Neural cell (in vitro differentiated cells): ENCODE measurements around the gene LINC00632. TPM values are rescaled to one million over a fixed set of nuclear protein-coding genes. Genes with fewer than 3 reads are reported as not detected.
A peak's percentile ranks its signal among the peaks of the same experiment; 100 is the strongest.

ENCODE experiments used
- H2AFZ ChIP-seq: fragments of 200-600, 300-800 bp; sonication (generic), shearing (Covaris generic); 2 replicates; pipeline ENCODE4 v1.6.0; 2014; ENCODE audit warnings: low read depth, mild to moderate bottlenecking, antibody characterized with exemption, low read length, moderate library complexity
- H3F3A ChIP-seq: fragments of 200-600 bp; shearing (Covaris generic); 2 replicates; pipeline ENCODE4 v1.6.1; 2016; ENCODE audit warnings: mild to moderate bottlenecking, moderate library complexity, mixed read lengths, antibody characterized with exemption, low read length; ENCODE audit not compliant: insufficient read depth, poor library complexity, severe bottlenecking
- H3K27ac ChIP-seq: fragments of 200-600, 300-800 bp; sonication (generic), shearing (Covaris generic); 2 replicates; pipeline ENCODE4 v1.5.1; 2014; ENCODE audit warnings: mild to moderate bottlenecking, low read length, moderate library complexity
- H3K27me3 ChIP-seq: fragments of 300-800, 200-600 bp; sonication (generic), shearing (Covaris generic); 2 replicates; pipeline ENCODE4 v1.6.0; 2014; ENCODE audit warnings: mild to moderate bottlenecking, low read depth, low read length, moderate library complexity; ENCODE audit not compliant: insufficient read depth
- H3K36me3 ChIP-seq: fragments of 300-800, 200-600 bp; sonication (generic), shearing (Covaris generic); 2 replicates; pipeline ENCODE4 v1.5.1; 2014; ENCODE audit warnings: mild to moderate bottlenecking, antibody characterized with exemption, low read length, moderate library complexity; ENCODE audit not compliant: insufficient read depth
- H3K4me2 ChIP-seq: fragments of 300-800, 200-600 bp; sonication (generic), shearing (Covaris generic); 2 replicates; pipeline ENCODE4 v1.6.0; 2014; ENCODE audit warnings: mild to moderate bottlenecking, low read length
- H3K4me3 ChIP-seq: fragments of 300-800, 200-600 bp; sonication (generic), shearing (Covaris generic); 2 replicates; pipeline ENCODE4 v1.5.1; 2014; ENCODE audit warnings: mild to moderate bottlenecking, low read length, moderate library complexity
- H3K79me2 ChIP-seq: fragments of 200-600 bp; shearing (Covaris generic); replicated peaks from 2 replicates; pipeline ENCODE4 v1.6.0; 2014; ENCODE audit warnings: mild to moderate bottlenecking, low read length, moderate library complexity; ENCODE audit not compliant: insufficient read depth
- H3K9ac ChIP-seq: fragments of 300-800, 200-600 bp; sonication (generic), shearing (Covaris generic); 2 replicates; pipeline ENCODE4 v1.6.1; 2016; ENCODE audit warnings: mild to moderate bottlenecking, low read length, mixed read lengths
- H3K9me2 ChIP-seq: fragments of 200-600 bp; shearing (Covaris generic); 2 replicates; pipeline ENCODE4 v1.6.1; 2016; ENCODE audit warnings: mild to moderate bottlenecking, low read length, mixed read lengths; ENCODE audit not compliant: insufficient read depth
- H3K9me3 ChIP-seq: fragments of 200-600, 300-800 bp; sonication (generic), shearing (Covaris generic); 2 replicates; pipeline ENCODE4 v1.6.1; 2016; ENCODE audit warnings: mild to moderate bottlenecking, mixed run types, low read length, moderate library complexity, mixed read lengths
- H4K20me1 ChIP-seq: fragments of 200-600 bp; shearing (Covaris generic); 2 replicates; pipeline ENCODE4 v1.6.1; 2016; ENCODE audit warnings: mild to moderate bottlenecking, mixed run types; ENCODE audit not compliant: insufficient read depth
- EZH2 ChIP-seq: fragments of 200-600, 300-800 bp; shearing (Covaris generic), sonication (generic); IDR thresholded peaks from 2 replicates; pipeline ENCODE4 v1.6.1; 2014; ENCODE audit warnings: antibody characterized with exemption, low read length, borderline replicate concordance, mild to moderate bottlenecking; ENCODE audit not compliant: insufficient read depth, poor library complexity, severe bottlenecking
- RAD21 ChIP-seq: fragments of 450-650 bp; conservative IDR thresholded peaks from 2 replicates; pipeline ENCODE4 v1.6.1; 2014; ENCODE audit warnings: antibody characterized with exemption, mild to moderate bottlenecking, moderate library complexity
- SMC3 ChIP-seq: fragments of 450-650 bp; conservative IDR thresholded peaks from 2 replicates; pipeline ENCODE4 v1.6.1; 2014; ENCODE audit warnings: antibody characterized with exemption, mild to moderate bottlenecking, moderate library complexity; ENCODE audit not compliant: poor library complexity
- TAF1 ChIP-seq: IDR thresholded peaks from 2 replicates; pipeline ENCODE4 v1.6.1; 2012; ENCODE audit warnings: low read depth
- polyA plus RNA-seq: library from polyadenylated mRNA; depleted of rRNA; stranded (reverse); fragments of >200 nt; gene quantifications from 2 replicates; pipeline ENCODE4 v1.2.3, GENCODE V29; 2014
- TF ChIP-seq, protein P1 (sequence below): fragments of 450-650 bp; IDR thresholded peaks from 2 replicates; pipeline ENCODE4 v1.5.1; 2014; ENCODE audit warnings: antibody characterized with exemption, mild to moderate bottlenecking, moderate library complexity; ENCODE audit not compliant: poor library complexity, severe bottlenecking
- TF ChIP-seq, protein P2 (sequence below): IDR thresholded peaks from 2 replicates; pipeline ENCODE4 v1.6.1; 2012; ENCODE audit warnings: borderline replicate concordance

Gene LINC00632
- polyA plus RNA-seq, 1 donor from 2014 or later: 13.8 TPM

DNA sequence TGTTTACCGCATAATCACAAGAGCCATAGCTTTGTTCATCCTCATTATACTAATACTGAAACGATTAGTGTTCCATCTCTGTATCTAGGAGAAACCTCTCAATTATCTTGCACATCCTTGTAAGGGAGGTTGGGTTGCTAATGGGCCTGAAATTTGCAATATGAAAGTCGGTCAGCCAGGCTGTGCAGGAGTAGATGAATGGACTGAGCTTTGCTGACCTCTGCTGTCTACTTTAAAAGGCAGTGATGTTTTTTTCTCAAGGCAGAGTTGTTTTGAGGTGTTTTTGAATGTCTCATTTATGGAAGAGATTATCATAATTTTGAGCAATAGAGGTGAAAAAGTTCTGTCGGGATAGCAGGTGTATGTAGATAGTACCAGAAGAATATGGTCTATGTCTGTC is 47.9 kb upstream of the LINC00632 start (continued):
- no peak for TF ChIP-seq EZH2
- TF ChIP-seq TAF1: no peak

DNA sequence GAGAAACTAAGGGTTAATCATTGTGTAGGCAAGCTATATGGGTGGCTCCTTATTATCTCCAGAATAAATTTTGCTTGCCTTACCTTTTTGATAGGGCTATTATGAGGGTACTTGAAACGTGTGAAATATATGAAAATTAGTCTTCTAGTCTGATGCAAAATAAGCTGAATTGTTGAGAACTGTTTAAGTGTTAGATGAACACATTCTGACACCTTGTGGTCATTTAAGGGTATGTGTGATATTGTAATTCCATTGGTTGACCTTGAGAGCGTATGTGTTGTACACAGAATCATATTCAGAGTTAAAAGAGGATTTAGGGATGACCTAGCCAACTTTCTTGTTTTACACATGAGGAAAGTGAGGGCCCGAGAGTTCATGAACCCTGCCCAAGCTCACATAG is 44.6 kb upstream of the LINC00632 start:
- TF ChIP-seq, protein P1, sequence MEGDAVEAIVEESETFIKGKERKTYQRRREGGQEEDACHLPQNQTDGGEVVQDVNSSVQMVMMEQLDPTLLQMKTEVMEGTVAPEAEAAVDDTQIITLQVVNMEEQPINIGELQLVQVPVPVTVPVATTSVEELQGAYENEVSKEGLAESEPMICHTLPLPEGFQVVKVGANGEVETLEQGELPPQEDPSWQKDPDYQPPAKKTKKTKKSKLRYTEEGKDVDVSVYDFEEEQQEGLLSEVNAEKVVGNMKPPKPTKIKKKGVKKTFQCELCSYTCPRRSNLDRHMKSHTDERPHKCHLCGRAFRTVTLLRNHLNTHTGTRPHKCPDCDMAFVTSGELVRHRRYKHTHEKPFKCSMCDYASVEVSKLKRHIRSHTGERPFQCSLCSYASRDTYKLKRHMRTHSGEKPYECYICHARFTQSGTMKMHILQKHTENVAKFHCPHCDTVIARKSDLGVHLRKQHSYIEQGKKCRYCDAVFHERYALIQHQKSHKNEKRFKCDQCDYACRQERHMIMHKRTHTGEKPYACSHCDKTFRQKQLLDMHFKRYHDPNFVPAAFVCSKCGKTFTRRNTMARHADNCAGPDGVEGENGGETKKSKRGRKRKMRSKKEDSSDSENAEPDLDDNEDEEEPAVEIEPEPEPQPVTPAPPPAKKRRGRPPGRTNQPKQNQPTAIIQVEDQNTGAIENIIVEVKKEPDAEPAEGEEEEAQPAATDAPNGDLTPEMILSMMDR: peak; percentile 73
- peak; percentile 78 for TF ChIP-seq RAD21
- TF ChIP-seq, protein P2, sequence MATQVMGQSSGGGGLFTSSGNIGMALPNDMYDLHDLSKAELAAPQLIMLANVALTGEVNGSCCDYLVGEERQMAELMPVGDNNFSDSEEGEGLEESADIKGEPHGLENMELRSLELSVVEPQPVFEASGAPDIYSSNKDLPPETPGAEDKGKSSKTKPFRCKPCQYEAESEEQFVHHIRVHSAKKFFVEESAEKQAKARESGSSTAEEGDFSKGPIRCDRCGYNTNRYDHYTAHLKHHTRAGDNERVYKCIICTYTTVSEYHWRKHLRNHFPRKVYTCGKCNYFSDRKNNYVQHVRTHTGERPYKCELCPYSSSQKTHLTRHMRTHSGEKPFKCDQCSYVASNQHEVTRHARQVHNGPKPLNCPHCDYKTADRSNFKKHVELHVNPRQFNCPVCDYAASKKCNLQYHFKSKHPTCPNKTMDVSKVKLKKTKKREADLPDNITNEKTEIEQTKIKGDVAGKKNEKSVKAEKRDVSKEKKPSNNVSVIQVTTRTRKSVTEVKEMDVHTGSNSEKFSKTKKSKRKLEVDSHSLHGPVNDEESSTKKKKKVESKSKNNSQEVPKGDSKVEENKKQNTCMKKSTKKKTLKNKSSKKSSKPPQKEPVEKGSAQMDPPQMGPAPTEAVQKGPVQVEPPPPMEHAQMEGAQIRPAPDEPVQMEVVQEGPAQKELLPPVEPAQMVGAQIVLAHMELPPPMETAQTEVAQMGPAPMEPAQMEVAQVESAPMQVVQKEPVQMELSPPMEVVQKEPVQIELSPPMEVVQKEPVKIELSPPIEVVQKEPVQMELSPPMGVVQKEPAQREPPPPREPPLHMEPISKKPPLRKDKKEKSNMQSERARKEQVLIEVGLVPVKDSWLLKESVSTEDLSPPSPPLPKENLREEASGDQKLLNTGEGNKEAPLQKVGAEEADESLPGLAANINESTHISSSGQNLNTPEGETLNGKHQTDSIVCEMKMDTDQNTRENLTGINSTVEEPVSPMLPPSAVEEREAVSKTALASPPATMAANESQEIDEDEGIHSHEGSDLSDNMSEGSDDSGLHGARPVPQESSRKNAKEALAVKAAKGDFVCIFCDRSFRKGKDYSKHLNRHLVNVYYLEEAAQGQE: no peak
- peak; percentile 78 for TF ChIP-seq SMC3
- no peaks in the 10 kb centered on the region for H3K27me3 ChIP-seq
- no peak overlapping the region for H3K9ac ChIP-seq
- H3K9me3 ChIP-seq: no peaks in the 10 kb centered on the region
- H3K9me2 ChIP-seq: no peaks in the 10 kb centered on the region
- no peak overlapping the region for H2AFZ ChIP-seq
- H3K4me3 ChIP-seq: no peak overlapping the region
- H3F3A ChIP-seq: no peaks in the 10 kb centered on the region
- H4K20me1 ChIP-seq: no peaks in the 10 kb centered on the region
- no peaks in the 10 kb centered on the region for H3K79me2 ChIP-seq
- H3K4me2 ChIP-seq: no peak overlapping the region
- H3K27ac ChIP-seq: no peak overlapping the region
- H3K36me3 ChIP-seq: no peaks in the 10 kb centered on the region

DNA sequence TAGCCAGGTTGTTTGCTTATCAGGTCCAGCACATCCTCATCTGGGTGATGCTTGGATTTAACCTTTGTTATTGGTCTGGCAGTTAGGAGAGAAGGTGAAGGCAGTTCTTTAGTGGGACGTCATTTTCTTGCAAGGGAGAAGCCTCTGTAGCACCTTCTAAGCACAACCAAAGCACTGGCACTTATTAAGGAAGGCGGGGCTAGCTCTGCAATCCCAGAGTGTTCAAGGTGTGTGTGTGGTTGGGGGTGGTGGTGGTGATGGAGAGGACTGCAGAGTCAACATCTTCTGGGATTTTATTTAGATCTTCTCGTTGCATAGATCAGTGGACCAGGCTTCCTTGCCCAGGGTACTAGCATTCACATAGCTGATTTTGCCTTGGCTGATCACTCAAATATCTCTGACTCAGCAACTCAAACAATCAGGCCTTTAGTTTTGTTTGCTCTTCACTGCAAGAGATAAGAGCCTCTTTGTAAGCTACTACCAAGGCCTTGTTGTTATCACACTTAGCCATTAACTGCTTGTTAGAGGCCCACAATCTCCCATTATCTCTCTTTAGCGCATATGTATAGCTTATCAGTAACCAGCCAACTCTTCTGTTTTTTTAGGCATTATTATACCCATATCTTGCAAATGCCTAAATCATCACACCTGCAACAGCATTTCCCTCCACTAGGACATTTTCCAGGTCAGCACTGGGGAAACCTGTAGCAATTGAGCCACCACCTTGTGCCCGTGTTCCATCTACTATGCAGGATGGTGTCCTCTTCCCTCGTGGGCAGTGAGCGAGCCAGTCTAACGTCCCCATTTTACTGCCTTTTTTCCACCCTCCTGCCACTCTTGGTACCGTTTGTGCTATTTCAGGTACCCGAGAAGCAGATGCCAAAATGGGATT is 36.5 kb upstream of the LINC00632 start:
- Histone ChIP-seq H4K20me1 (no peaks in the 10 kb centered on the region), H3K4me2 (no peak overlapping the region), H3K79me2 (no peaks in the 10 kb centered on the region), H3F3A (no peaks in the 10 kb centered on the region), H2AFZ (no peak overlapping the region), H3K4me3 (no peak overlapping the region), H3K9ac (no peak overlapping the region), H3K9me2 (no peaks in the 10 kb centered on the region), H3K27ac (no peak overlapping the region), H3K9me3 (no peaks in the 10 kb centered on the region), H3K27me3 (no peaks in the 10 kb centered on the region), H3K36me3 (no peaks in the 10 kb centered on the region)
- TF ChIP-seq EZH2: no peak
